ENCODE measurements around the gene ISLR.

- TF ChIP-seq CTCF (IDR thresholded peaks at IDR 0.05), result no peak
- TF ChIP-seq POLR2A (IDR thresholded peaks at IDR 0.05), result no peak
- no peak for TF ChIP-seq POLR2AphosphoS5 (IDR thresholded peaks at IDR 0.05)
These were observed 37.0 kb upstream of the ISLR start for GRCh38 chr15:74136540-74136813.
